Measurements from ENCODE around the gene TPRX1.

DNA sequence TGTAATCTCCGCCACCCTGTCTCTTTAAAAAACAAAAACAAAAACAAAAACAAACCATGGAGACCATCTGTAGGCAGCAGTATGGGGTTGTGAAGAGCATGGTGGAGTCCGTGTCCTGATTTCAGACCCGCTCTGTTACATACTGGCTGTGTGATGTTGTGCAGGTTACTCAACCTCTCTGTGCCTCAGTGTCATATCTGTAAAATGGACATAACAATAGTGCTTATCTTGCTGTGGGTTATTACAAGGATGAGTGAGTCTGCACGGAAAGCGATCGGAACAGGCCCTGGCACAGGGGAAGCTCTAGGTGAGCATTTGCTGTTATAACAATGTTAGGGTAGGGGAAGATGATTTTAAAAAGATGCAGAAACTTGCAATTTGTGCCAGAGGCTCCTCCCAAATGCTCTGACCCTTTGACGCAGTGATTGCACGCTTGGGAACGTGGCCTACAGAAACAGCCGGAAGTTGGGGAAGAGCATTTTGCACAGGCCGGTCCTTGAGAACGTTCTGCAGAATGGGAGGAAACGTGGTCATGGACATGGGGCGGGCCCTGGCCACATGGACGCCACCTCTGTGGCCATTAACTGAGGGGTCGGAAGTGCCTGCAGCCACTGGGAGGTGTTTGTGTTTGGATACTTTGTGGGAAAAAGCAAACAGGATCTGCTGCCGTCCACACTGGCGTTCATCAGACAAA, 41.6 kb downstream of the TPRX1 start:
- no peak for TF ChIP-seq EZH2phosphoT487 (IDR thresholded peaks at IDR 0.05; ENCODE audit: borderline replicate concordance, low read depth, low read length)
- TF ChIP-seq, protein P1, sequence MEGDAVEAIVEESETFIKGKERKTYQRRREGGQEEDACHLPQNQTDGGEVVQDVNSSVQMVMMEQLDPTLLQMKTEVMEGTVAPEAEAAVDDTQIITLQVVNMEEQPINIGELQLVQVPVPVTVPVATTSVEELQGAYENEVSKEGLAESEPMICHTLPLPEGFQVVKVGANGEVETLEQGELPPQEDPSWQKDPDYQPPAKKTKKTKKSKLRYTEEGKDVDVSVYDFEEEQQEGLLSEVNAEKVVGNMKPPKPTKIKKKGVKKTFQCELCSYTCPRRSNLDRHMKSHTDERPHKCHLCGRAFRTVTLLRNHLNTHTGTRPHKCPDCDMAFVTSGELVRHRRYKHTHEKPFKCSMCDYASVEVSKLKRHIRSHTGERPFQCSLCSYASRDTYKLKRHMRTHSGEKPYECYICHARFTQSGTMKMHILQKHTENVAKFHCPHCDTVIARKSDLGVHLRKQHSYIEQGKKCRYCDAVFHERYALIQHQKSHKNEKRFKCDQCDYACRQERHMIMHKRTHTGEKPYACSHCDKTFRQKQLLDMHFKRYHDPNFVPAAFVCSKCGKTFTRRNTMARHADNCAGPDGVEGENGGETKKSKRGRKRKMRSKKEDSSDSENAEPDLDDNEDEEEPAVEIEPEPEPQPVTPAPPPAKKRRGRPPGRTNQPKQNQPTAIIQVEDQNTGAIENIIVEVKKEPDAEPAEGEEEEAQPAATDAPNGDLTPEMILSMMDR (conservative IDR thresholded peaks at IDR 0.05; ENCODE audit: low read length): no peak
